ENCODE data around the gene ZDHHC20. TPM values are rescaled to one million over a fixed set of nuclear protein-coding genes. Genes with fewer than 3 reads are reported as not detected.

The ZDHHC20 gene
- total RNA-seq, 1 experiment from 2014 or later = 69.1 TPM

DNA sequence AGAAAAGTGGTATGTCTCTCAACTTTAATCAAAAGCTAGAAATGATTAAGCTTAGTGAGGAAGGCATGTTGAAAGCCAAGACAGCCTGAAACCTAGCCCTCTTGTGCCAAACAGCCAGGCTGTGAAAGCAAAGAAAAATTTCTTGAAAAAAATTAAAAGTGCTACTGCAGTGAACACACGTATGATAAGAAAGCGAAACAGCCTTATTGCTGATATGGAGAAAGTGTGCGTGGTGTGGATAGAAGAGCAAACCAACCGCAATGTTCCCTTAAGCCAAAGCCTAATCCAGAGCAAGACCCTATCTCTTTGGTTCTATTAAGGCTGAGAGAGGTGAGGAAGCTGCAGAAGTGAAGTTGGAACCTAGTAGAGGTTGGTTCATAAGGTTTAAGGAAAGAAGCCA lies 96.4 kb downstream of the ZDHHC20 start:
- no peaks in the 10 kb centered on the region for H3K9me3 ChIP-seq (ENCODE audit: control insufficient read depth, low read depth, low read length)
- no peaks in the 10 kb centered on the region; the same call in 1 of the 2 replicates for H3K4me1 ChIP-seq (ENCODE audit: insufficient read depth, low read length)
- H3K4me1 Mint-ChIP-seq = peaks cover 7 to 8% of the 10 kb centered on the region in 2 experiments
- no peak overlapping the region for H3K23ac ChIP-seq (ENCODE audit: insufficient read length, low read depth, low read length)
- no peak overlapping the region for H3T11ph ChIP-seq (ENCODE audit: low read length)
- H3K4ac ChIP-seq (ENCODE audit: low read depth, low read length) = no peak overlapping the region
- no CpG with 5 or more reads among the region's 4 CpGs for WGBS (ENCODE audit: extremely low coverage, insufficient read length, low lambda C conversion rate)
- H3K14ac ChIP-seq (ENCODE audit: insufficient read depth, low read length) = no peak overlapping the region
- H2AFZ ChIP-seq (ENCODE audit: low read length) = no peak overlapping the region
- no peaks in the 10 kb centered on the region for H3K79me2 ChIP-seq (ENCODE audit: insufficient read depth, low read length)
- no peaks in the 10 kb centered on the region for H3K27me3 ChIP-seq (ENCODE audit: insufficient read depth, low read length)
- H3K56ac ChIP-seq (ENCODE audit: insufficient read length, low read depth, low read length) = no peak overlapping the region
- no peak overlapping the region for H3K4me2 ChIP-seq (ENCODE audit: insufficient read depth, insufficient read length, low read length)
- H3K23me2 ChIP-seq (ENCODE audit: insufficient read length, low read depth, low read length, poor library complexity, severe bottlenecking) = no peaks in the 10 kb centered on the region
- peaks cover 0 to 11% of the 10 kb centered on the region in 2 experiments; a peak in 4 of 5 replicates for H3K9me3 Mint-ChIP-seq
- no peak overlapping the region for H3K27ac ChIP-seq (ENCODE audit: insufficient read length, low read depth, low read length)
- H4K8ac ChIP-seq (replicated peaks; ENCODE audit: insufficient read length, low read depth, low read length) = no peak overlapping the region
- H3K27ac Mint-ChIP-seq = no peak overlapping the region
- H2BK12ac ChIP-seq (ENCODE audit: insufficient read length, low read depth, low read length) = no peak overlapping the region
- H3K4me3 Mint-ChIP-seq = no peak overlapping the region
- H3K18ac ChIP-seq (ENCODE audit: insufficient read length, low read depth, low read length) = no peak overlapping the region
- no peak overlapping the region for H2BK15ac ChIP-seq (ENCODE audit: low read depth, low read length)
- no peaks in the 10 kb centered on the region for H3K79me1 ChIP-seq (ENCODE audit: insufficient read depth, low read depth, low read length, poor library complexity, severe bottlenecking)
- no peaks in the 10 kb centered on the region for H4K20me1 ChIP-seq (ENCODE audit: control insufficient read depth, insufficient read depth, insufficient read length)
- no peak overlapping the region for H4K5ac ChIP-seq (ENCODE audit: insufficient read length, low read depth, low read length)
- TF ChIP-seq, protein P1, sequence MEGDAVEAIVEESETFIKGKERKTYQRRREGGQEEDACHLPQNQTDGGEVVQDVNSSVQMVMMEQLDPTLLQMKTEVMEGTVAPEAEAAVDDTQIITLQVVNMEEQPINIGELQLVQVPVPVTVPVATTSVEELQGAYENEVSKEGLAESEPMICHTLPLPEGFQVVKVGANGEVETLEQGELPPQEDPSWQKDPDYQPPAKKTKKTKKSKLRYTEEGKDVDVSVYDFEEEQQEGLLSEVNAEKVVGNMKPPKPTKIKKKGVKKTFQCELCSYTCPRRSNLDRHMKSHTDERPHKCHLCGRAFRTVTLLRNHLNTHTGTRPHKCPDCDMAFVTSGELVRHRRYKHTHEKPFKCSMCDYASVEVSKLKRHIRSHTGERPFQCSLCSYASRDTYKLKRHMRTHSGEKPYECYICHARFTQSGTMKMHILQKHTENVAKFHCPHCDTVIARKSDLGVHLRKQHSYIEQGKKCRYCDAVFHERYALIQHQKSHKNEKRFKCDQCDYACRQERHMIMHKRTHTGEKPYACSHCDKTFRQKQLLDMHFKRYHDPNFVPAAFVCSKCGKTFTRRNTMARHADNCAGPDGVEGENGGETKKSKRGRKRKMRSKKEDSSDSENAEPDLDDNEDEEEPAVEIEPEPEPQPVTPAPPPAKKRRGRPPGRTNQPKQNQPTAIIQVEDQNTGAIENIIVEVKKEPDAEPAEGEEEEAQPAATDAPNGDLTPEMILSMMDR (conservative IDR thresholded peaks at IDR 0.05) = no peak
- no peak overlapping the region for H2BK5ac ChIP-seq (ENCODE audit: insufficient read length, low read length)
- no peak overlapping the region for H3K9ac ChIP-seq (ENCODE audit: extremely low read depth, insufficient read length, low read length)
- no peak overlapping the region for H4K91ac ChIP-seq (ENCODE audit: insufficient read length, low read depth, low read length)
- no peak overlapping the region for H2BK120ac ChIP-seq (ENCODE audit: low read depth, low read length, poor library complexity, severe bottlenecking)
- H2BK20ac ChIP-seq (ENCODE audit: low read depth, low read length, poor library complexity, severe bottlenecking) = no peak overlapping the region
- H2AK5ac ChIP-seq (ENCODE audit: insufficient read length, low read length) = no peak overlapping the region
- DNase-seq = no peak
- H3K36me3 Mint-ChIP-seq (ENCODE audit: insufficient read depth in 1 of 3, low read depth in 3 of 3) = no peaks in the 10 kb centered on the region; a peak in 2 of 7 replicates
- H3K27me3 Mint-ChIP-seq (ENCODE audit: low read depth) = peaks cover 1% of the 10 kb centered on the region; the same call in 1 of the 2 replicates
